ENCODE results near the gene NFATC2. TPM values are rescaled to one million over a fixed set of nuclear protein-coding genes. Genes with fewer than 3 reads are reported as not detected.

NFATC2 gene
- total RNA-seq, 2 experiments from 2014 or later, result 32.5 to 33.2 TPM

- CTCF ChIA-PET, result interaction anchor here (1.6 kb wide), 1 partner anchor 58 kb away, joined by 3 read pairs; no protein-coding TSS in a partner anchor
- Mint-ChIP-seq H3K36me3 (ENCODE audit: low read depth) (peaks cover 93% of the 10 kb centered on the region), H3K4me1 (ENCODE audit: low read depth) (peaks cover 66% of the 10 kb centered on the region), H3K4me3 (no peak overlapping the region), H3K27me3 (no peaks in the 10 kb centered on the region), H3K27ac (no peak overlapping the region), H3K9me3 (no peaks in the 10 kb centered on the region)
- H3K27me3 ChIP-seq (ENCODE audit: control insufficient read depth in 1 of 2, insufficient read depth in 2 of 2, low read length in 2 of 2), result no peaks in the 10 kb centered on the region
- POLR2A ChIA-PET, result no interaction called here
- TF ChIP-seq, protein P1, sequence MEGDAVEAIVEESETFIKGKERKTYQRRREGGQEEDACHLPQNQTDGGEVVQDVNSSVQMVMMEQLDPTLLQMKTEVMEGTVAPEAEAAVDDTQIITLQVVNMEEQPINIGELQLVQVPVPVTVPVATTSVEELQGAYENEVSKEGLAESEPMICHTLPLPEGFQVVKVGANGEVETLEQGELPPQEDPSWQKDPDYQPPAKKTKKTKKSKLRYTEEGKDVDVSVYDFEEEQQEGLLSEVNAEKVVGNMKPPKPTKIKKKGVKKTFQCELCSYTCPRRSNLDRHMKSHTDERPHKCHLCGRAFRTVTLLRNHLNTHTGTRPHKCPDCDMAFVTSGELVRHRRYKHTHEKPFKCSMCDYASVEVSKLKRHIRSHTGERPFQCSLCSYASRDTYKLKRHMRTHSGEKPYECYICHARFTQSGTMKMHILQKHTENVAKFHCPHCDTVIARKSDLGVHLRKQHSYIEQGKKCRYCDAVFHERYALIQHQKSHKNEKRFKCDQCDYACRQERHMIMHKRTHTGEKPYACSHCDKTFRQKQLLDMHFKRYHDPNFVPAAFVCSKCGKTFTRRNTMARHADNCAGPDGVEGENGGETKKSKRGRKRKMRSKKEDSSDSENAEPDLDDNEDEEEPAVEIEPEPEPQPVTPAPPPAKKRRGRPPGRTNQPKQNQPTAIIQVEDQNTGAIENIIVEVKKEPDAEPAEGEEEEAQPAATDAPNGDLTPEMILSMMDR (IDR thresholded peaks at IDR 0.05), result no peak
- intact Hi-C loops (cut with DNase I, micrococcal nuclease), result no loop called here
- no peaks in the 10 kb centered on the region for H3K9me3 ChIP-seq (ENCODE audit: control insufficient read depth in 1 of 2, insufficient read depth in 1 of 2, low read length in 2 of 2)
- peaks cover 77% of the 10 kb centered on the region for H3K36me3 ChIP-seq (ENCODE audit: insufficient read depth, low read length)
- peaks cover 52% of the 10 kb centered on the region for H3K4me1 ChIP-seq (ENCODE audit: insufficient read depth, low read length)
- ATAC-seq (ENCODE audit: poor library complexity), result no peak
- H3K27ac ChIP-seq (ENCODE audit: low read depth in 1 of 2, low read length in 2 of 2), result no peak overlapping the region
- no peak overlapping the region for H3K4me3 ChIP-seq (ENCODE audit: low read length)
- no peak for DNase-seq
These were observed 112.1 kb downstream of the NFATC2 start for GRCh38 chr20:51430198-51430950.

DNA sequence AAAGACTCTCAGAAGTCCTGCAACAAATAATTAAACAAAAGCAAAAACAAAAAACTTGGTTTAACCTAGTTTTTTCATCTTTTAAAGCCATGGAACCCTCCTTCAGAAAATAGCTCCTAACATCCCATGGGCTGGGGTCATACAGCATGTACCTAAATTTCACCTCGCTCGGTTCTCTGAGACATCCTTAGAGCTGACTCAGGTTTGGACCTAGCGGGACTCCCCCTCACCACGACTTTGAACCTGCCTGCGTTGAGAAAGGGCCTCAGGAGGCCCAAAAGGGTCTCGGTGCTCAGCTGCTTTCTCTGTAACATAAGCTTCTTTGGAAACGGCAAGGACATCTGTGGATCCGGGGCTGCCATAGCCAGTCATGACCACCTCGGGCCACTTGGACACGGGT is 112.8 kb downstream of the NFATC2 start:
- no peaks in the 10 kb centered on the region for H3K9me3 Mint-ChIP-seq
- DNase-seq (no peak), ATAC-seq (ENCODE audit: poor library complexity) (no peak)
- H3K27me3 Mint-ChIP-seq, result no peaks in the 10 kb centered on the region
- TF ChIP-seq, protein P1 (IDR thresholded peaks at IDR 0.05), result no peak
- intact Hi-C loops (cut with DNase I, micrococcal nuclease), result no loop called here
- ChIA-PET CTCF (interaction anchor here (1.6 kb wide), 1 partner anchor 57 kb away, joined by 3 read pairs; no protein-coding TSS in a partner anchor), POLR2A (interaction anchor here (1.1 kb wide), 1 partner anchor 24 kb away, joined by 5 read pairs; no protein-coding TSS in a partner anchor)
- Histone ChIP-seq H3K9me3 (ENCODE audit: control insufficient read depth in 1 of 2, insufficient read depth in 1 of 2, low read length in 2 of 2) (no peaks in the 10 kb centered on the region), H3K4me3 (ENCODE audit: low read length) (no peak overlapping the region), H3K27me3 (ENCODE audit: control insufficient read depth in 1 of 2, insufficient read depth in 2 of 2, low read length in 2 of 2) (no peaks in the 10 kb centered on the region), H3K4me1 (ENCODE audit: insufficient read depth, low read length) (peaks cover 59% of the 10 kb centered on the region), H3K27ac (ENCODE audit: low read depth in 1 of 2, low read length in 2 of 2) (no peak overlapping the region), H3K36me3 (ENCODE audit: insufficient read depth, low read length) (peaks cover 73% of the 10 kb centered on the region)
- peak overlapping the region; percentile 47 for H3K27ac Mint-ChIP-seq
- peaks cover 66% of the 10 kb centered on the region for H3K4me1 Mint-ChIP-seq (ENCODE audit: low read depth)
- no peak overlapping the region for H3K4me3 Mint-ChIP-seq
- peaks cover 89% of the 10 kb centered on the region for H3K36me3 Mint-ChIP-seq (ENCODE audit: low read depth)

DNA sequence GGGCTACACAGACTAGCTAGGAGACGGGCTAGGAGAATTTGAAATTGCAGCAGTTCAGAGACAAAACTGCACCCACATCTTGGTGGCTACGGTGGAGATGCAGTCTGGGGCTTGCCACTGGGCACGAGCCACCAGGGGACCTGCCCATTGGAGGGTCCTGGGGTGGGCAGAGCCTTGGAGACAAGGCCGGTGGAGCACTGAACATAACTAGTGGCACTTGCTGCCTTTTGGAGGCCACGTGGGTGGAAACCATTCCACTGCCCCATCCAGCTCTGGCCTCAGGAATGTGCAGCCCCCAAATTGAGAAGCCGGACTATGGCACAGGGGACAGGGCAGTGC is 113.4 kb downstream of the NFATC2 start:
- ATAC-seq (ENCODE audit: poor library complexity), result no peak
- H3K36me3 ChIP-seq (ENCODE audit: insufficient read depth, low read length), result peaks cover 67% of the 10 kb centered on the region
- no peaks in the 10 kb centered on the region for H3K9me3 ChIP-seq (ENCODE audit: control insufficient read depth in 1 of 2, insufficient read depth in 1 of 2, low read length in 2 of 2)
- ChIA-PET POLR2A (interaction anchor here (1.1 kb wide), 1 partner anchor 23 kb away, joined by 5 read pairs; no protein-coding TSS in a partner anchor), CTCF (interaction anchor here (1.6 kb wide), 1 partner anchor 56 kb away, joined by 3 read pairs; no protein-coding TSS in a partner anchor)
- Mint-ChIP-seq H3K9me3 (no peaks in the 10 kb centered on the region), H3K4me1 (ENCODE audit: low read depth) (peaks cover 68% of the 10 kb centered on the region), H3K4me3 (no peak overlapping the region), H3K27ac (no peak overlapping the region), H3K27me3 (no peaks in the 10 kb centered on the region), H3K36me3 (ENCODE audit: low read depth) (peaks cover 91% of the 10 kb centered on the region)
- no peak overlapping the region for H3K27ac ChIP-seq (ENCODE audit: low read depth in 1 of 2, low read length in 2 of 2)
- H3K27me3 ChIP-seq (ENCODE audit: control insufficient read depth in 1 of 2, insufficient read depth in 2 of 2, low read length in 2 of 2), result no peaks in the 10 kb centered on the region
- no peak for DNase-seq
- peaks cover 65% of the 10 kb centered on the region for H3K4me1 ChIP-seq (ENCODE audit: insufficient read depth, low read length)
- no peak overlapping the region for H3K4me3 ChIP-seq (ENCODE audit: low read length)
- intact Hi-C loops (cut with DNase I, micrococcal nuclease), result no loop called here
- TF ChIP-seq, protein P1 (IDR thresholded peaks at IDR 0.05), result no peak
